SH-SY5Y (cell line): ENCODE data around the gene OPN4.

Experiments used
- GATA2 ChIP-seq: IDR thresholded peaks from 2 replicates; pipeline ENCODE4 v1.6.1; 2011; ENCODE audit warnings: mild to moderate bottlenecking, low read depth, low read length
- GATA3 ChIP-seq: IDR thresholded peaks from 2 replicates; pipeline ENCODE4 v1.6.1; 2011; ENCODE audit warnings: low read depth, mild to moderate bottlenecking, low read length, moderate library complexity

Gene OPN4

DNA sequence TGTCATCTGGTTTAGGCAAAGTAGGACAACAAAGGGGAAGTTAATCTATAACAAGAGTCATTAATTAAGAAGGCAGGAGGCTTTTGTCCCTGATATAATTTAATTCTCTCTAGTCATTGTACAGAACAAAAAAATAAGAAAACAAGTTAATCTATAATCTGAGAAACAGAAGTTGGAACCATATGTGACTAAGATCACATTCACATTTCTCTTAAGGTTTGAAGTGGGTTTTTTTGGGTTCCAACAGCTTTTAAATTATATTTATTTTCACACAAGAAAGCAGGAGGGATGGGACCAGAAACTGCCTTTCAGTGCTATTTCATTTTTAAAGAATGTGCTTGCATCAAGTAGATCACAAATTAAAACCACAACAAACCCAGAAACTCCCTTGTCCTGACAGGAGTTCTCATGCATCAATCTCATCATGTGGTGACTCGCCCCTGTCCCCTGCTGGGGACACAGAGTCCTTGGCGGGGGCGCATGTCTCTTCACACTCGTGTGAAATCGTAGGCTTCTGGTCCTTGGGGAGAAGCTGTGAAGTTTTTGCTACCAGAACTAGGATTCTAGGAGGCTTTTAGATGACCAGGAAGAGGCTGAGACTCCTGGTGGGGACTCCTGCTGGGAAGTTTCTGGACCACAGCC, 10.1 kb upstream of the OPN4 start:
- TF ChIP-seq GATA3 (no peak), GATA2 (no peak)

DNA sequence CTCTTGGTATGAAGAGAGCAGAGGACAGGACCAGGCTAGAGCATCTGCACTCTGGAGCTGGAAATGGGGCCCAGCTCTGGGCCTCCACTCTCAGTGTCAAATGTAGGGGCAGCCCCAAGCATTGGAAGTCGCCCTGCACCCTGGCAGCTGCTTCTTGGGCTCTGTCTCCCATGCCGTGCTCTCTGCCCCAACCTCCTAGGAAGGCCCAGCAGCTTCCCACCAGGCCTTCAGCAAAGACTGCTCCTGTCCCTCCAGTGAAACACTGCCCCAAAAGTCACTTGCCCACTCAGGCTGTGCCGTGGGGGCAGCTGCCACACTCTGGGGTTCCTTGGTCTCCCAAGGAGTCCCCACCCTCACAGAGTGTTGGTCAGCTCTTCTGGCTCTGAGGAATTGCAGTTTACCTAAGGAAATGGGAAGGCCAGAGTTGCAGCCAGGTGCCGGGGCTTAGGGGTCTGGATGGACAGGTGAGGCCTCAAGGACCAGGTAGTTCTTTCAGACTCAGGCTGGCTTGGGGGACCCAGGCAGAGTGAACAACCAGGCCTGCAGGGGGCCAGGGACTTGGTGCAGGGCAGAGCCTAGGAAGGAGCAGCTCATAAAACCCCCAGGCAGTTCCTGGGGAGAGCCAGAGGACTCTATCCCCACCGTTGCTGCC, 9.4 kb upstream of the OPN4 start:
- no peak for TF ChIP-seq GATA3
- TF ChIP-seq GATA2, result no peak

DNA sequence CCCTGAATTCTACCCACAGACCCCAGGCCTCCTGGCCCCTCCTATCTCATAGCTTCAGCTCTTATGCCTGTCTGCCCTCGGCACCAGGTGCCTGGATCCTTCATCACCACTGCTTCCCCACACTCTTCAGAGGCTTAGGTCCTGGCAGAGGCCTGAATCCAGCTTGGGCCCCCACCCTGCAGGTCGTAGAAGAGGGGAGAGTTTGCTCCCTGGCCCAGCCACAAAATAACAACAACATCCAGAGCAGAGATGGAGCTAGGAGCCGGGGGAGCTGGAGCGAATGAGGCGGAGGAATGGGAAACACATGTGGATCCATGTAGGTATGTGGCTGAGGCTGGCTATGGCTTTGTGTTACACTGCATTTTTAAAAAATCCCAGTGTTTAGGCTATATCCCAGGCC, 7.8 kb upstream of the OPN4 start:
- TF ChIP-seq GATA3 (no peak), GATA2 (no peak)

DNA sequence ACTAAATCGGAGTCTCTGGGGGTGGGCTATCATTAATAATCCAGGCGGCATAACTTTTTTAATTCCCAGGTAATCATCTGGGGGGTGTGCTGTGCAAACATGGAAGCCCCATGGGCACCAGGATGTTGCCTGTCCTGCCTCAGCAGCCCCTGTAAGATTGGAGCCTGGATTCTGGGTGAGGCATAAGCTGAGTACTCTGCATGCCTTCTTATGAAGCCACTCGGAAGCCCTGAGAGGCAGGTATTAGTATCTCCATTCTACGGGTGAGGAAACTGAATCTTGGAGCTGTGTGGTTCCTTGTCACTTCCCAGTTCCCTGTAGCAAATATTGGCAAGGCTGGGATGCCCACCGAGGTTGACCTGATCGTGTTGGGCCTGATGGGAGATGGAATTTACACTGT, 7.4 kb upstream of the OPN4 start:
- no peak for TF ChIP-seq GATA3
- TF ChIP-seq GATA2, result no peak

DNA sequence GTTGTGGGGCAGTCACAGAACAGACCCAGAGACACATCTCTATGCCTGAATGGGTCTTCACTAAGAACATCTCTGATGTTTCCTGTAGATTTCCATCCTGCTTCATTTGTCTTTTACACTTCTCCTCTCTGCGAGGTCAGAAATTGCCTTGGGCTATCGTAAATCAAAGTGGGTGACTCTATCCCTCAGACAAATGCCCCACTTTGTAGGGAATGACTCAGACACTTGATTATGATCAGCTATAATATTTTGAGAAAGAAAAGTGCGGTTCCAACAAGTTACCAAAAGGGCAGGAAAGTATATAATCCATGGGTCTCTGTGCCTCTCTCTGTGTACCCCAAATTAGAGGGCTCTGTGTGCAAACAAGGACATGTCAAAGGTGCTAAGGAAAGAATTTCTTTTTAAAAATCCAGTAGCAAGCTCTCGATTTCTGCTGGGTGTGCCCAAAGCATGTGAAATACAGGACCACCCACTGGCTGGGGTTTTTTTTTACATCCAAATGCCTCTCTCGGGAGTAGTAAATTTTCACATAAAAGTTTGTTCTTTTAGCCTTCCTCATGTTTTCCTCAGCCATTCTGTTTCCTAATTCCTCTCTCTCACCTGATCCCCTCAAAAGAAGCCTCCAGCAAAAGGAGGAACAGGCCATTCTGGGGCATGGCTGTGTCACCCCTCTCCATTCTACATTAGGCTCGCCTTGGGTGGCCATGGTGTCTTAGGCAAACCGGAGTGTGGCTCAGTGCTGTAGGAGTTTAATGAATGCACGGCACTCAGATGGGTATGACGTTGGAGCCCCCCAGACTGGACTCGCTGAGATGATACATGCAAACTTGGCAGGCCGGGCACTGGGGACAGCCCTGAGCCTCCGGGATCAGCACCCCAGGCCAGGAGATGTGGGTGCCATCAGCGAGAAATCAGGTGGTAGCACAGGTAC, 6.3 kb upstream of the OPN4 start:
- TF ChIP-seq GATA3, result no peak
- TF ChIP-seq GATA2, result no peak

DNA sequence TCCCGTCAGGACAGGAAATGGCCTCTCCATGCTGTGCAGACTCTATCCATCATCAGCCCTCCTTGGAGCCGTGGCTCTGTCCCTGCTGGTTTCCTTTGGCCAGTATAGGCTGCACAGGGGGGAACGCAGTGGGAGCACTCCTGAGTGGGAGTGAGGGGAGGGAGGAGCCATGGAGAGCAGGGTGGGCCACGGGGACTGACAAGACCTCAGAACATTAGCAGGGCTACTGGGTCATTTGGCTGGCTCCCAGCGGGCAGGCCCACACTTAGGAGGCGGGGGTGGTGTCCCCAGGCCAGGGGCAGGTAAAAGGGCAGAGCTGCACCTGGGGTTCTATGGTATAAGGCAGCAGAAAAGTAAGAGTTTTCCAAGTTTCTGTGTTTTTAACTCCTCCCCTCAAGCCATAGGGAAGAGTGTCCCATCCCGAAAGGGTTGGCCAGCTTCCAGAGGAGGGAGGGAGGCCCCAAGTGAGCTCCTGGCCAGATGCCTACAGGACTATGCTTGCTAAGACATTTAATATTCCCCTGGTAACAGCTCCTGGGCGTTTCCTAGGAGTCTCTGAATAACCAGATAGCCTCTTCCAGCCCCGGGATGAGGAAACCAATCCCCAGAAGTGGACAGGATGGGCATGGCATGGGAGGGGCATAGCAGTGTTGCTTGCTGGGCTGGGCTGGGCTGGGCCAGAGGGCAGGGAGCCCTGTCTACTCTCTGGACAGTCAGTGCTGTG, 5.5 kb upstream of the OPN4 start:
- no peak for TF ChIP-seq GATA2
- no peak for TF ChIP-seq GATA3

DNA sequence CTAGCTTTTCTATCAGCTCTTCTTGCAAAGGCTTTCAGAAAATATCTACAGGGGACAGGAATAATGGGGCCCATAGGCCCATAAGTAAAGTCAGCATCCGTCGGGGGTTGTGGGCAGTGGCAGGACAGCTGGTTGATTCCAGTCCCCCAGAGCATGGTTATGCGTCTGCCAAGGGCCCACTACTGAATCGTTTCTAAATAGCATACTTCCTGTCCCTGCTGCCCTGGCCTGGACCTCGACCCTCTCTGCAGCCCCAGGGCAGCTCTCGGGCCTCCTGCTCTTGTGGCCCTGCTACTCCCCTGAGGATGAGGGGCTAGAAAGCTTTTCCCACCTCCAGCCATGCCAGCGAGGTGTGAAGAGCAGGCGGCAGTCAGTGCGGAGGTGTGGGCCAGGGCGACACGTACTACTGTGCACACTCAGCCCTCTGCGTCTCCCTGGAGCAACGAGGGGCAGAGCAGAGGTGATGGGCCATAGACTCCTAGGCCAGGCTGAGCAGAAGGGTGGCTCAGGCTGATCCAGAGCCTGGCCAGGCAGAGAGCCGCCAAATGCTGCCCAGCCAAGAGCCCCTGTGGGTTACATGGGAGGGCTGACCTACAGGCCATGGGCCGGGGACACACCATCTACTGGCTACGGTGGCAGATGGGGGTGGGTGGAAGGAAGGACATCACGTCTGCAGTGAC, 4.7 kb upstream of the OPN4 start:
- TF ChIP-seq GATA3 (no peak), GATA2 (no peak)

DNA sequence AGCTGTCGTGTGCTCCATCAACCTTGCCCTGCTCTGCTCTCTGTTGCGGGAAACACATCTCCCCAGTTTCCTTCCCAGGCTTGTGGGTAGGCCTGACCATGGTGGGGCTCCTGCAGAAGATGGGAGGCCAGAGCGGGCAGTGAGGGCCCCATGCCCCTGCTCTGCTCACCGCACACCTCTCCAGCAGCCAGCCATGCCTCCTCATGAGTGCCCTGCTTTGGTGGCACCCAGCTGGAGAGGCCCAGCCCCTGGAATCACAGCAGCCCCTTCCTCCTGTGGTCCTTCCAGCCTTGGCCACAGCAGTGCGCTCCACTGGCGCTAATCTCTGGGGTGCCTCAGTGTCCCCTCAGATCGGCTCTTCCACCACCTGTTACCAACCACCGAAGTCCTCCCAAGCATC, 4.2 kb upstream of the OPN4 start:
- TF ChIP-seq GATA3 (no peak), GATA2 (no peak)

DNA sequence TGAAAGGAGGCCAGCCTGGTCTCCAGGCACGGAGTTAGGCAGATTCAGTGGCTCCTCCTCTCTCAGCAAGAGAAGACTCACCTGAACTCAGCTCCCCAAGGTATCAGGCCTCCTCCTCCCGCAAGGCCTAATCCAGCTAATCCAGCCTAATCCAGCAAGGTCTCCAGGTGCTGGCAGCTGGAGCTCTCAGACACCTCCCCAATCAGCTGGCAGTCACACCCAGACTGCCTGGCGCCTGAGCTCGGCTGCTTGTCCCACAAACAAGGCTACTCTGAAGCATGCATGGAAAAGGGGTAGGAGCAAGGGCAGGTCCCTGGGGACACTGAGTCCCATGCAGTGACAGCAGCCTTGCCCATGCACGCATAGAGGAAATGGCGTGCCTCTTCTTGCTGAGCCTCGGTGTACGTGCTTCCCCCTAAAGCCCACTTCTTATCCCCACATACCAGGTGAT, 3.3 kb upstream of the OPN4 start:
- TF ChIP-seq GATA2 (no peak), GATA3 (no peak)

DNA sequence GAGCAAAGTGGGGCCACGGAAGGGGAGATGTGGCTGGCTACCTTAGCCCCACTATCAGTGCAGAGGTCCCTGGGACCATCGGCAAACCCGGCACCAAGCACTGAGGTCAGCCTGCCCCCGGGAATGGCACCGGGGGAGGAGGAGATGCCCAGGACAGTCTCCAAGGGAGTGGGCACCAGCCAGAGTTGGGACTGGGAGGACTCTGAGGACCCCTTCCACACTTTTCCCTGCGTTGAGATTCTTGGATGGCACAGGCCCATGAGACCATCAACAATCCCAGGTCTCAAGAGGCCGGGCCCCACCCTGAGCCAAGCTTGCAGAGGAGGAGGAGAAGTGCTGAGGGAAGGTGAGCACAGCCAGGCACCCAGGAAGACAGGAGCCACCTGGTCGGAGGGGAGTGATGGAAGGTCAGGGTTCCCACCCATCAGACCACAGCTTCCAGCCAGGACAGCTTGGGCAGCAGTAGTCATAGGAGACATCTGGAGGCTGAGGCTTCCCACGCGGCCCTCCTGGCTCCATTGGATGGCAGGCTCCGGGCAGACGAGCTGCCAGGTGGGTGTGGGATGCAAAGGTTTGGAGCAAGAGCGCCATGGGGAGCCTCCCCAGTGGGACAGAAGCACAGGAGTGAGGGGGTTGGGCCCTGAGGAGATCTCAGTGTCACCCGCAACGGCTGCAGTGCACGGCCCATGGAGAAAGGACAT, 2.6 kb upstream of the OPN4 start:
- no peak for TF ChIP-seq GATA2

DNA sequence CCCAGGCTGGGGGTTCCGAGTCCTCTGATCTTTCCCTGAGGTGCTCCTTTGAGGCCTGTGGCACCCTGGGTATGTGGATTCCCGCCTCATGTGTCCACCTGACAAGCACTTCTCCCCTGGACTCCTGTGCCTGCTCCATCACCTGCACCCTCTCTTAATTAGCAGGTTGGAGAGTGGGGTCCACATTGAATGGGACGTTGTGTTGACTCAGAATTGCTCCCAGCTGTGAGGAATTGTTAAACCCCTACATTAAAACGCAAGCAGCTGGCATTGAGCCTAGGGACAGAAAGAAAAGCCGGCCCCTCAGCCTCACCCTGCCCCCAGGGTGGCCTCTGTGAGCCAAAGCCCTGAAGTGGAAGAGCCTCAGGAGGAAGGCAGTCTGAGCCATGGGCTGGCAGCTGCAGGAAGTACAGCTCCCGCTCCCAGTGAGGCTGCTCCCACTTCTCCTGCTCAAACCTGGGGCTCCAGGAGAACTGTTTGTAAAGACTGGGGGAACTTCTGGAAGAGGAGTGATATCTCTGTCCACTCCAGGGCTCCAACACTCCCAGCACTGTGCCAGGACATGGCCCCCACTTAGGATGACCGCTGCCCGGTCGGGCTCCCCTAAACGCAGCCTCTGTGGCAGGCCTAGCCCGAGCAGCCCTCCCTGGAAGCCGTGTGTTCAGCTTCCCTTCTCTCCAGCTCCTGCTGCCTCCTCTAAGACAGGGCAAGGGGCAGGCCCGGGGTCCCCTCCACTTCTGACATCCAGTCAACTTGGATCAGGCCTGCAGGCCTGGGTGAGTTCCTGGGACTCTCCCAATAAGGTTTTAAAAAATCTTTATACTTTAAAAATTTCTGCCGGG, 1.8 kb upstream of the OPN4 start:
- TF ChIP-seq GATA2 (no peak), GATA3 (no peak)

DNA sequence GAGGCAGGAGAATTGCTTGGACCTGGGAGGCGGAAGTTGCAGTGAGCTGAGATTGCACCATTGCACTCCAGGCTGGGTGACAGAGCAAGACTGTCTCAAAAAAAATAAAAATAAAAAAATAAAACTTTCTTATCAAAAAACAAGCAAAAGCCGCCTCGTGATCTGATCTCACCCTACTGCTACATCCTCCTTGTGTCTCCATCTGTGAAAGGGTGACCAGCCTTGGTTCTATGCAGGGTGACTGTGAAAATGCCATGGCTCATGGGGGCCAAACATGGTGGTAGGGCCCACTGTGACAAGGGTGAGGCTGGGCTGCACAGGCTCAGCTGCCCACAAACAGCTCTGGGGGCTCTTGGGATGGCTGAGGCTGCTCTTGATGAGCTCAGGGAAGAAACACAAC, 968 bp upstream of the OPN4 start:
- TF ChIP-seq GATA2, result no peak
- no peak for TF ChIP-seq GATA3

DNA sequence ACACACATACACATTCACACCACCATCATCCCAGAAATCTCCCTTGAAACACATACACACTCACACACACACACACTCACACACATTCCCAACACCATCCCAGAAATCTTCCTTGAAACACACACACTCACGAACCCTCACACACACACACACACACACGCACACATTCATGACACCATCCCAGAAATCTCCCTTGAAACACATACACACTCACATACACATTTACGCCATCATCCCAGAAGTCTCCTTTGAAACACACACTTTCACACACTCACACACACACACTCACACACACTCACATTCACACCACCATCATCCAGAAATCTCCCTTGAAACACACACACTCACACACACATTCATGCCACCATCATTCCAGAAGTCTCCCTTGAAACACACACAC, 360 bp upstream of the OPN4 start:
- TF ChIP-seq GATA3 (no peak), GATA2 (no peak)
